Measurements from ENCODE around the gene LGALS4.
"Not testable (repeated sequence)": the region's sequence is repeated elsewhere in the genome, so short reads cannot be mapped to it uniquely, and the experiment has no call there.

Gene LGALS4

GRCh38 chr19:38809592-38810252 lies 3.0 kb downstream of the LGALS4 start:
- DNase-seq (ENCODE audit: extremely low read depth, insufficient read length) = no peak
- H3K4me3 ChIP-seq (replicated peaks; ENCODE audit: low read depth, low read length) = no peak overlapping the region
- TF ChIP-seq, protein P1, sequence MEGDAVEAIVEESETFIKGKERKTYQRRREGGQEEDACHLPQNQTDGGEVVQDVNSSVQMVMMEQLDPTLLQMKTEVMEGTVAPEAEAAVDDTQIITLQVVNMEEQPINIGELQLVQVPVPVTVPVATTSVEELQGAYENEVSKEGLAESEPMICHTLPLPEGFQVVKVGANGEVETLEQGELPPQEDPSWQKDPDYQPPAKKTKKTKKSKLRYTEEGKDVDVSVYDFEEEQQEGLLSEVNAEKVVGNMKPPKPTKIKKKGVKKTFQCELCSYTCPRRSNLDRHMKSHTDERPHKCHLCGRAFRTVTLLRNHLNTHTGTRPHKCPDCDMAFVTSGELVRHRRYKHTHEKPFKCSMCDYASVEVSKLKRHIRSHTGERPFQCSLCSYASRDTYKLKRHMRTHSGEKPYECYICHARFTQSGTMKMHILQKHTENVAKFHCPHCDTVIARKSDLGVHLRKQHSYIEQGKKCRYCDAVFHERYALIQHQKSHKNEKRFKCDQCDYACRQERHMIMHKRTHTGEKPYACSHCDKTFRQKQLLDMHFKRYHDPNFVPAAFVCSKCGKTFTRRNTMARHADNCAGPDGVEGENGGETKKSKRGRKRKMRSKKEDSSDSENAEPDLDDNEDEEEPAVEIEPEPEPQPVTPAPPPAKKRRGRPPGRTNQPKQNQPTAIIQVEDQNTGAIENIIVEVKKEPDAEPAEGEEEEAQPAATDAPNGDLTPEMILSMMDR (IDR thresholded peaks at IDR 0.05; ENCODE audit: insufficient read depth, low read length, poor library complexity, severe bottlenecking) = no peak

GRCh38 chr19:38808741-38809140 lies 4.0 kb downstream of the LGALS4 start:
- Histone ChIP-seq H3K4me3 (replicated peaks; ENCODE audit: low read depth, low read length) (no peak overlapping the region), H3K36me3 (ENCODE audit: control insufficient read depth, insufficient read depth, low read length) (no peaks in the 10 kb centered on the region), H3K27me3 (replicated peaks; ENCODE audit: control insufficient read depth, insufficient read depth, low read length) (no peaks in the 10 kb centered on the region)
- TF ChIP-seq, protein P1 (IDR thresholded peaks at IDR 0.05; ENCODE audit: insufficient read depth, low read length, poor library complexity, severe bottlenecking) = no peak
- no peak for DNase-seq (ENCODE audit: extremely low read depth, insufficient read length)

More at GRCh38 chr19:38809592-38810252, 3.0 kb downstream of the LGALS4 start:
- no peaks in the 10 kb centered on the region for H3K27me3 ChIP-seq (replicated peaks; ENCODE audit: control insufficient read depth, insufficient read depth, low read length)
- H3K36me3 ChIP-seq (ENCODE audit: control insufficient read depth, insufficient read depth, low read length) = no peaks in the 10 kb centered on the region

DNA sequence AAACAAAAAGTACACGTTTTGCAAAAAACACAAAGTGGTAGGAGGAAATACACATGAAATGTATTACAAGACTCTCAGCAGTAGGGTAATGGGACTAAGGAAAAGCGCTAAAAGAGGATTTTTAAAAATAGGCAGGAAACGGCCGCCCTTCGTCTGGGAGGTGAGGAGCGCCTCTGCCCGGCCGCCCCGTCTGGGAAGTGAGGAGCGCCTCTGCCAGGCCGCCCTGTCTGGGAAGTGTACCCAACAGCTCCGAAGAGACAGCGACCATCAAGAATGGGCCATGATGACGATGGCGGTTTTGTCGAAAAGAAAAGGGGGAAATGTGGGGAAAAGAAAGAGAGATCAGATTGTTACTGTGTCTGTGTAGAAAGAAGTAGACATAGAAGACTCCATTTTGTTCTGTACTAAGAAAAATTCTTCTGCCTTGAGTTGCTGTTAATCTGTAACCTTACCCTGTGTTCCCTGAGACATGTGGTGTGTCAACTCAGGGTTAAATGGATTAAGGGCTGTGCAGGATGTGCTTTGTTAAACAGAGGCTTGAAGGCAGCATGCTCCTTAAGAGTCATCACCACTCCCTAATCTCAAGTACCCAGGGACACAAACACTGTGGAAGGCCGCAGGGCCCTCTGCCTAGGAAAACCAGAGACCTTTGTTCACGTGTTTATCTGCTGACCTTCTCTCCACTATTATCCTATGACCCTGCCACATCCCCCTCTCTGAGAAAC lies 5.2 kb downstream of the LGALS4 start:
- not testable (repeated sequence) for H3K4me3 ChIP-seq (replicated peaks; ENCODE audit: low read depth, low read length); H3K36me3 ChIP-seq (ENCODE audit: control insufficient read depth, insufficient read depth, low read length); H3K27me3 ChIP-seq (replicated peaks; ENCODE audit: control insufficient read depth, insufficient read depth, low read length); DNase-seq (ENCODE audit: extremely low read depth, insufficient read length)

- no peak overlapping the region for H3K4me3 ChIP-seq (replicated peaks; ENCODE audit: low read depth, low read length)
- DNase-seq (ENCODE audit: extremely low read depth, insufficient read length) = no peak
- H3K27me3 ChIP-seq (replicated peaks; ENCODE audit: control insufficient read depth, insufficient read depth, low read length) = no peaks in the 10 kb centered on the region
- H3K36me3 ChIP-seq (ENCODE audit: control insufficient read depth, insufficient read depth, low read length) = no peaks in the 10 kb centered on the region
- TF ChIP-seq, protein P1 (IDR thresholded peaks at IDR 0.05; ENCODE audit: insufficient read depth, low read length, poor library complexity, severe bottlenecking) = no peak
Observed at GRCh38 chr19:38806371-38806770, 6.4 kb downstream of the LGALS4 start.

DNA sequence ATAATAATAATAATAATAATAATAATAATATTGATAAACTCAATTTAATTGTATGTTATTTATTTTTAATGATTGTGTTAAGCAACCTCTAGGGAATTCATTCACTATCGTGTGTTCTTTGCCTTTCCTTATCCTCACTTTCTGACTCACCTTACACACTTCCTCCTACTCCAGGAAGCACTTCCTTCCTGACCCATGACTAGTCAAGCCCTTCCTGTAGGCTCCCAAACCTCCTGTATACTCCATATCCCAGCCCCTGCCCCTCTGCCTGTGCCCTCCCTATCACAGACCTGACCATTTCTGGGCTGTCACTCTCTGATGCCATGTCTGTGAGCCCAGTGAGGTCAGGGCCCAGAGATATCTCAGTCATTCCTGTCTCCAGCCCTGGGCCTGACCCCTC lies 7.6 kb downstream of the LGALS4 start:
- no peaks in the 10 kb centered on the region for H3K27me3 ChIP-seq (replicated peaks; ENCODE audit: control insufficient read depth, insufficient read depth, low read length)
- H3K36me3 ChIP-seq (ENCODE audit: control insufficient read depth, insufficient read depth, low read length) = no peaks in the 10 kb centered on the region
- TF ChIP-seq, protein P1 (IDR thresholded peaks at IDR 0.05; ENCODE audit: insufficient read depth, low read length, poor library complexity, severe bottlenecking) = no peak
- H3K4me3 ChIP-seq (replicated peaks; ENCODE audit: low read depth, low read length) = no peak overlapping the region
- no peak for DNase-seq (ENCODE audit: extremely low read depth, insufficient read length)

GRCh38 chr19:38803543-38803942 lies 9.2 kb downstream of the LGALS4 start:
- Histone ChIP-seq H3K36me3 (ENCODE audit: control insufficient read depth, insufficient read depth, low read length) (no peaks in the 10 kb centered on the region), H3K27me3 (replicated peaks; ENCODE audit: control insufficient read depth, insufficient read depth, low read length) (no peaks in the 10 kb centered on the region), H3K4me3 (replicated peaks; ENCODE audit: low read depth, low read length) (no peak overlapping the region)
- no peak for DNase-seq (ENCODE audit: extremely low read depth, insufficient read length)
- TF ChIP-seq, protein P1 (IDR thresholded peaks at IDR 0.05; ENCODE audit: insufficient read depth, low read length, poor library complexity, severe bottlenecking) = no peak
